Parathyroid adenoma (tissue), 2 donors: Measurements from ENCODE around the gene ZFHX3.

Source experiments
- H2AFZ ChIP-seq: fragments of 300-600 bp; sonication (generic); one replicate; pipeline ENCODE4 v1.7.0; 2017; ENCODE audit warnings: antibody characterized with exemption, mild to moderate bottlenecking
- H3K27ac ChIP-seq: fragments of 300-600 bp; sonication (generic); one replicate; pipeline ENCODE4 v1.7.0; 2017
- H3K27me3 ChIP-seq: fragments of 300-600 bp; sonication (generic); one replicate; pipeline ENCODE4 v1.7.0; 2017; ENCODE audit warnings: low read length; ENCODE audit not compliant: control insufficient read depth, insufficient read depth
- H3K36me3 ChIP-seq: fragments of 300-600 bp; sonication (generic); one replicate; pipeline ENCODE4 v1.7.0; 2017; ENCODE audit warnings: low read length; ENCODE audit not compliant: control insufficient read depth, insufficient read depth
- H3K4me1 ChIP-seq: fragments of 300-600 bp; sonication (generic); one replicate; pipeline ENCODE4 v1.7.0; 2017; ENCODE audit warnings: control low read depth
- H3K4me2 ChIP-seq: fragments of 300-600 bp; sonication (generic); one replicate; pipeline ENCODE4 v1.7.0; 2017; ENCODE audit warnings: low read length
- H3K4me3 ChIP-seq: fragments of 300-600 bp; sonication (generic); one replicate; pipeline ENCODE4 v1.7.0; 2017; ENCODE audit warnings: low read depth, low read length
- H3K79me2 ChIP-seq: fragments of 300-600 bp; sonication (generic); one replicate; pipeline ENCODE4 v1.7.0; 2017; ENCODE audit warnings: control low read depth
- H3K9ac ChIP-seq: fragments of 300-600 bp; sonication (generic); one replicate; pipeline ENCODE4 v1.7.0; 2017; ENCODE audit warnings: mild to moderate bottlenecking
- H3K9me3 ChIP-seq: fragments of 300-600 bp; sonication (generic); one replicate; pipeline ENCODE4 v1.7.0; 2017; ENCODE audit warnings: low read length; ENCODE audit not compliant: control insufficient read depth
- CTCF ChIP-seq: fragments of 300-600 bp; sonication (generic); IDR thresholded peaks from one replicate; pipeline ENCODE4 v1.7.0; 2017; ENCODE audit warnings: antibody characterized with exemption, mild to moderate bottlenecking
- donor health status: primary hyperparathyroidism.

ZFHX3 gene

GRCh38 chr16:73026754-73027684 lies 20.9 kb downstream of the ZFHX3 start:
- Histone ChIP-seq H3K9ac (no peak overlapping the region), H3K4me2 (no peak overlapping the region), H3K79me2 (peaks cover 83% of the 10 kb centered on the region), H3K27ac (no peak overlapping the region), H3K9me3 (no peaks in the 10 kb centered on the region), H3K27me3 (no peaks in the 10 kb centered on the region), H2AFZ (no peak overlapping the region), H3K36me3 (no peaks in the 10 kb centered on the region), H3K4me1 (peaks cover 20% of the 10 kb centered on the region), H3K4me3 (no peak overlapping the region)
- no peak for TF ChIP-seq CTCF

DNA sequence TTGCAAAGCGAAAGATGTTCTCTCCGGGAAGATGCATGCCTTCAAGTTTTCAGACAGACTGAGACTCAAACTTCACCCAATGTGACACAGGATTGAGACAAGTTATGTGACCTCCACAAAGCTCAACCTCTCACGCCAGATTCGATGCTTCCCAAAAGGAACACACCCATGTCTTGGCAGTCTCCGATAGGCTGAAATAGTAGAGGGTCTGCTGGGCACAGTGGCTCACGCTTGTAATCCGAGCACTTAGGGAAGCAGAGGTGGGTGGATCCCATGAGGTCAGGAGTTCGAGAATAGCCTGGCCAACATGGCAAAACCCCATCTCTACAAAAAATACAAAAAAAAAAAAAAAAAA lies 22.1 kb downstream of the ZFHX3 start:
- peak overlapping the region; percentile 40 for H3K27ac ChIP-seq
- H3K4me1 ChIP-seq, result peaks cover 29% of the 10 kb centered on the region

GRCh38 chr16:73025151-73025855 lies 22.6 kb downstream of the ZFHX3 start:
- no peaks in the 10 kb centered on the region for H3K36me3 ChIP-seq
- no peak overlapping the region for H3K4me3 ChIP-seq
- H3K27ac ChIP-seq, result peak overlapping the region; percentile 40
- no peak for TF ChIP-seq CTCF
- peaks cover 34% of the 10 kb centered on the region for H3K4me1 ChIP-seq
- no peaks in the 10 kb centered on the region for H3K27me3 ChIP-seq
- H3K9me3 ChIP-seq, result no peaks in the 10 kb centered on the region
- H2AFZ ChIP-seq, result no peak overlapping the region
- H3K79me2 ChIP-seq, result peaks cover 83% of the 10 kb centered on the region
- peak overlapping the region; percentile 13 for H3K4me2 ChIP-seq
- H3K9ac ChIP-seq, result no peak overlapping the region

More for the DNA sequence above, 22.1 kb downstream of the ZFHX3 start:
- no peak overlapping the region for H3K4me3 ChIP-seq
- H3K9ac ChIP-seq, result no peak overlapping the region
- no peak for TF ChIP-seq CTCF
- no peaks in the 10 kb centered on the region for H3K27me3 ChIP-seq
- H2AFZ ChIP-seq, result no peak overlapping the region
- H3K79me2 ChIP-seq, result peaks cover 83% of the 10 kb centered on the region
- H3K4me2 ChIP-seq, result no peak overlapping the region
- no peaks in the 10 kb centered on the region for H3K36me3 ChIP-seq
- H3K9me3 ChIP-seq, result no peaks in the 10 kb centered on the region

GRCh38 chr16:73024571-73025105 lies 23.3 kb downstream of the ZFHX3 start:
- no peak overlapping the region for H3K4me2 ChIP-seq
- peaks cover 41% of the 10 kb centered on the region for H3K4me1 ChIP-seq
- no peak overlapping the region for H3K4me3 ChIP-seq
- no peaks in the 10 kb centered on the region for H3K27me3 ChIP-seq
- no peak overlapping the region for H3K9ac ChIP-seq
- no peak overlapping the region for H2AFZ ChIP-seq
- H3K9me3 ChIP-seq, result no peaks in the 10 kb centered on the region
- peaks cover 78% of the 10 kb centered on the region for H3K79me2 ChIP-seq
- TF ChIP-seq CTCF, result no peak
- H3K36me3 ChIP-seq, result no peaks in the 10 kb centered on the region
- H3K27ac ChIP-seq, result no peak overlapping the region
